GM19099 (cell line): ENCODE measurements around the gene PLEKHG4.

Experiments used
- POLR2A ChIP-seq: IDR thresholded peaks from 3 replicates; pipeline ENCODE4 v1.6.1; 2011; ENCODE audit warnings: low read depth; ENCODE audit not compliant: insufficient read length; ENCODE audit errors: extremely low read depth

The PLEKHG4 gene

GRCh38 chr16:67305216-67306071 is 26.1 kb downstream of the PLEKHG4 start:
- TF ChIP-seq POLR2A: no peak

DNA sequence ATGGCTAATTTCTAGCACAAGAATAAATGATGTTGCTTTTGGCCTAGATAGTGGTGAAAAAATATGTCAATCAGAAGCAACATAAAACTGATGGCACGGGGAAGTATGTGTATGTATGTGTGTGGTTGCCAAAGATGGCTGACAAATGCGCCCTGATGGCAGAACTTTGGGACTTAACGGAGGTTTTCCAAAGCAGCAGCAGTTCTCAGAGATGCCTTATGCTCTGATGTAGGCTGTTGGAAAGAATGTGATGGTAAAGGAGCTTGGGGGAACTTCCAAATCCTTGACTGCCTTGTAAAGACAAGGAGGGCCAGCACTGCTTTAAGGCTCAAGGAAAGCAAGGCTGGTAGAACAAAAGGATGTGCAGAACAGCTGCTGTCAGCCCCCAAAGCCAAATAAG is 31.2 kb downstream of the PLEKHG4 start:
- TF ChIP-seq POLR2A: no peak

GRCh38 chr16:67311607-67312488 is 32.5 kb downstream of the PLEKHG4 start:
- TF ChIP-seq POLR2A: no peak

DNA sequence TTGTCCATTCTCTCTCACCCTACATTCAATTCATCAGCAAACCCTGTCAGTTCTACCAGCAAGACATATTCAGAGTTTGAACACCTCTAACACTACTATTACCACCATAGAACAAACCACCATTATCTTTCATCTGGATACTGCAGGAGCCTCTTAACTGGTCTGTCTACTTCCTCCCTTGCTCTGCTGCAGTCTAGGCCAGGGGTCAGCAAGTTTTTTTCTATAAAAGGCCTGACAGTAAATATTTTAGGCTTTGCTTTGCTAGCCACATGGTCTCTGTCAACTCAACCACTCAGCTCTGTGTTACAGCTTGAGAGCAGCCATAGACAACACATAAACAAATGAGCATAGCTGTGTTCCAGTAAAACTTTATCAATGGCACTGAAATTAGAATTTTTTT is 33.4 kb downstream of the PLEKHG4 start:
- no peak for TF ChIP-seq POLR2A

- no peak for TF ChIP-seq POLR2A
These were observed 38.5 kb downstream of the PLEKHG4 start for GRCh38 chr16:67317853-67318252.

DNA sequence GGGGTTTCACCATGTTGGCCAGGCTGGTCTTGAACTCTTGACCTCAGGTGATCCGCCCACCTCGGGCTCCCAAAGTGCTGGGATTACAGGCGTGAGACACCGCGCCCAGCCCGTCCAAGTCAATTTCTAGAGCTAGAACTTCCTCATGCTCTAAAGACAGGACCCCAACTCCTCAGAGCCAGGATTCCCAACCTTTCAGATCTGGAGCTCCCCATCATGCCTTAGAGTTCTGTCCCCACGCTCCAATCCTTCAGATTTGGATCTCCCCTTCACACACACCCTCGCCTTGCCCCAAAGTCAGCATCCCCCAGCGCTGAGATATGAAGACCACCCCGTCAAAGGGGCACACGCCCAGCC is 46.8 kb downstream of the PLEKHG4 start:
- TF ChIP-seq POLR2A: no peak

GRCh38 chr16:67326472-67327309 is 47.4 kb downstream of the PLEKHG4 start, which contains the start of the genes KCTD19 and LRRC36:
Gene KCTD19 (minus strand): TSS chr16:67326741. CDS start chr16:67326707, 34 bp downstream.
Gene LRRC36 (plus strand): TSS chr16:67326815. CDS start chr16:67326863, 48 bp downstream.
- TF ChIP-seq POLR2A: peak; percentile 49

DNA sequence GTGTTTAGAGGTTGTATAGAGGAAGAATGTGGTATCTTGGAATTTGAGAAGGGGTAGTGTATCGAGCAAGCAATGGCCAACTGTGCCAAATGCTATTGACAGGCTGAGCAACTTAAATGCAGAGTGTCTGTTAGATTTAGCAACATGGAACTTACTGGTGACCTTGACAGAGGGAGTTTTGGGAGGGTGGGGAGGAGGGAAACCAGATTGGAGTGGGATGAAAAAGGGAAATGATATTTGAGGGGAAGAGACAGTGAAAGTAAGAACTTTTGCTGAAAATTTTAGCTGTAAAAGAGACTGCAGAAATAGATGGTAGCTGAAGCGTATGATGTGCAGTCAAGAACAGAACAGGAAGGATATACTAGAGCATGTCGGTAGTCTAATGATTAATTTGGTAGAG is 48.4 kb downstream of the PLEKHG4 start:
- no peak for TF ChIP-seq POLR2A

DNA sequence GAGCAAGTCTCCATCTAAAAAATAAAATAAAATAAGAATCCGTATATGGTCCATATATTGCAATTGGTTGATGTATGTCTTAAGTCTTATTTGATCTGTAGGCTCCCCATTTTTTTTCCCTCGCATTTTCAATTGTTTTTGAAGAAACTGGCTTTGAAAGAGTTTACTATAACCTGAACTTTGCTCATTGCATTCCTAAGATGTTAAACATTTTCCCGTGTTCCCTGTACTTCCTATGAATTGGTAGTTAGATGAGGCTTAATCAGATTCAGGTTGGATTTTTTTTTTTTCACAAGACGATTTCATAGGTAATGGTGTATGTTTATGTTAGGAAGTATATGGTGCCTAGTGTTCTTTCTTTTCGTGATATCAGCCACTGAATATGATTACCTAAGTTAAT is 50.6 kb downstream of the PLEKHG4 start:
- no peak for TF ChIP-seq POLR2A

- TF ChIP-seq POLR2A: no peak
These were observed 54.0 kb downstream of the PLEKHG4 start for GRCh38 chr16:67333315-67333714.

GRCh38 chr16:67336116-67336515 is 56.8 kb downstream of the PLEKHG4 start:
- no peak for TF ChIP-seq POLR2A

DNA sequence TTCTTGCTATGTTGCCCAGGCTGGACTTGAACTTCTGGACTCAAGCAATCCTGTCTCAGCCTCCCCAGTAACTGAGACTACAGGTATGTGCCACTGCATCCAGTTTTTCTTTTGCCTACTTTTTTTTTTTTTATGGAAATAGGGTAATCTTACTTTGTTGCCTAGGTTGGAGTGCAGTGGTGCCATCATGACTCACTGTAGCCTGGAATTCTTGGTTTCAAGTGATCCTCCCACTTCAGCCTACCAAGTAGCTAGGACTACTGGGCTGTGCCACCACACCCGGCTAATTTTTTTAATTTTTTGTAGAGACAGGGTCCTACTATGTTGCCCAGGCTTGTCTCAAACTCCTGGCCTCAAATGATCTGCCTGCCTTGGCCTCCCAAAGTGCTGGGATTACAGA is 57.3 kb downstream of the PLEKHG4 start:
- TF ChIP-seq POLR2A: no peak
